ENCODE measurements around the gene IGIP. TPM values are rescaled to one million over a fixed set of nuclear protein-coding genes. Genes with fewer than 3 reads are reported as not detected.

Gene IGIP
- total RNA-seq, 1 donor from 2014 or later: 1.1 TPM

DNA sequence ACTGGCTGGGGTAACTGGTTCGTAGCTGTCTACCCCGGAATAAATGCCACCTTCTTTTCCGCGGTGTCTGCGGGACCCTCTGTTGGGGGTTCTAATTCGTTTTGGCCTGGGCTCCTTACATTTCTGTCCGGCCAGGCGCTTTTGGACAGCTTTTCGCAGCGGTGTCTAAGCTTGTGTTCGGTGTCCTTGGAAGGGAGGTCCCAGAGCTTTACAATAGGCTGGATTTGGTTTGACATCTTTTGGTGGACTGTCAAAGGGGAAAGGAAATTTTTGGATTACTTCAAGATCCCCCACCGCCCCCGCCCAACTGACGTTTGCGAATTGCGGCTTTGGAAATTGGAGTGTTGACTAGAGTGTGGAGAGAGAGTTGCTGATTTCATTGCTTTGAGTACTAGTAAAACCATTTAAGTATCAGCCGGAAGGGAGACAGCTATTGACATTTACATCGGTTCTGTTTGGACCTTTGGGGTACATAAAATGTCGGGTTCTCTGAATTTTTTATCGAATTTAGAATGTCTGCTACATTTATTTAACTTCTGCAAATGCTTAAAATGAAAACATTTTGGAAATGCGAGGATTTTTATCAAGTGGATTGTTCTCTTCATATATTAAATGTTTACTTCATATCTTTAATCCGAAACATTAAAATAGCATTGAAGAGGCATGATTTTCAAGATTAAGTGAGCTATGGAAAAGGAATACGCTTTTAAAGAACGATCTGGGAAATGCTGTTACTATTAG is 16.5 kb upstream of the IGIP start:
- no peaks in the 10 kb centered on the region for H3K9me3 Mint-ChIP-seq
- peak overlapping the region; percentile 91 for H3K4me3 Mint-ChIP-seq
- peaks cover 98% of the 10 kb centered on the region for H3K27me3 Mint-ChIP-seq (ENCODE audit: low read depth)
- H3K27ac Mint-ChIP-seq (ENCODE audit: unreplicated experiment): no peak overlapping the region
- DNase-seq (ENCODE audit: low read depth, low spot score): peak; percentile 18
- H3K4me1 Mint-ChIP-seq: peaks cover 30% of the 10 kb centered on the region
- no peaks in the 10 kb centered on the region for H3K36me3 Mint-ChIP-seq (ENCODE audit: low read depth)
- TF ChIP-seq, protein P1, sequence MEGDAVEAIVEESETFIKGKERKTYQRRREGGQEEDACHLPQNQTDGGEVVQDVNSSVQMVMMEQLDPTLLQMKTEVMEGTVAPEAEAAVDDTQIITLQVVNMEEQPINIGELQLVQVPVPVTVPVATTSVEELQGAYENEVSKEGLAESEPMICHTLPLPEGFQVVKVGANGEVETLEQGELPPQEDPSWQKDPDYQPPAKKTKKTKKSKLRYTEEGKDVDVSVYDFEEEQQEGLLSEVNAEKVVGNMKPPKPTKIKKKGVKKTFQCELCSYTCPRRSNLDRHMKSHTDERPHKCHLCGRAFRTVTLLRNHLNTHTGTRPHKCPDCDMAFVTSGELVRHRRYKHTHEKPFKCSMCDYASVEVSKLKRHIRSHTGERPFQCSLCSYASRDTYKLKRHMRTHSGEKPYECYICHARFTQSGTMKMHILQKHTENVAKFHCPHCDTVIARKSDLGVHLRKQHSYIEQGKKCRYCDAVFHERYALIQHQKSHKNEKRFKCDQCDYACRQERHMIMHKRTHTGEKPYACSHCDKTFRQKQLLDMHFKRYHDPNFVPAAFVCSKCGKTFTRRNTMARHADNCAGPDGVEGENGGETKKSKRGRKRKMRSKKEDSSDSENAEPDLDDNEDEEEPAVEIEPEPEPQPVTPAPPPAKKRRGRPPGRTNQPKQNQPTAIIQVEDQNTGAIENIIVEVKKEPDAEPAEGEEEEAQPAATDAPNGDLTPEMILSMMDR (conservative IDR thresholded peaks at IDR 0.05): no peak

DNA sequence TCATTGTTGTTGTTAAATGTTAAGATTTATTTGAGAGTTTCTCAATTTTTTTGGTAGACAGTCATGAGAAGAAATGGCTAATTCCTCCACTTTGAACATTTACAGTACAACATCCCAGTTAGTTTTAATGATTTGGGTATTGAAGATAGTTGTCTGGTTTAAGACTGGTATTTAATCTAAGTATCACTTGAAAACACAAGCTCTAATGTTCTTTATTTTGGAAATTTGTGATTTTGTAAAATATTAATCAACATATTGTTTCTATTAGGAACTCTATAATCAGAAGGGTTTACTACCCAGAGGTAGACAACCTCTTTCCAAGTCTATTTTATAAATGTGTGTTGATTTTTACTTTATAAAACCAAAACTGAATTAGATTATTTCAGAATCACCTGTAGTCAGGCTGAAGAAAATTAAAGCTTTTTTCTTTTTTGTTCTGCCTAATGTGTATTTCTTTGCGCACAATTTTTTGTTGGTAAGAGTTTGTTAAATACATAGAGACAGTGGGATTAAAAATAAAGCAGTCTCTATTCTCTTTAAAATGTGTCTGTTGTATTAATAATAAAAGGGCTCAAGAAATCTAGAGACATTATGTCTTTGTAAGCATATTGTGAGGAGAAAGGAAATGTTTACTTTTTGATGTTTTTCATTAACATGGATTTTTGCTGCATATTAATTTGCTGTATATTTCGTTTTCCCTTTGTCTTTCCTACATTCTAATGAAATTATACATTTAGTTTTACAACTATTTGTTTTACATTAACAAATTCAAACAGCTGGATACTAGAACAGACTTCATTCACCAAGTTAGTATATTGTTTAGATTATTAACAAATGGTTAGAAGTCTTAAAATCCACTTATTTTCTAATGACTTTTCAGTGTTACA is 15.7 kb upstream of the IGIP start:
- H3K27ac Mint-ChIP-seq (ENCODE audit: unreplicated experiment): no peak overlapping the region
- peaks cover 95% of the 10 kb centered on the region for H3K27me3 Mint-ChIP-seq (ENCODE audit: low read depth)
- TF ChIP-seq, protein P1 (conservative IDR thresholded peaks at IDR 0.05): no peak
- peaks cover 35% of the 10 kb centered on the region for H3K4me1 Mint-ChIP-seq
- peaks cover 4% of the 10 kb centered on the region for H3K36me3 Mint-ChIP-seq (ENCODE audit: low read depth)
- H3K4me3 Mint-ChIP-seq: peak overlapping the region; percentile 91
- no peaks in the 10 kb centered on the region for H3K9me3 Mint-ChIP-seq
- no peak for DNase-seq (ENCODE audit: low read depth, low spot score)

DNA sequence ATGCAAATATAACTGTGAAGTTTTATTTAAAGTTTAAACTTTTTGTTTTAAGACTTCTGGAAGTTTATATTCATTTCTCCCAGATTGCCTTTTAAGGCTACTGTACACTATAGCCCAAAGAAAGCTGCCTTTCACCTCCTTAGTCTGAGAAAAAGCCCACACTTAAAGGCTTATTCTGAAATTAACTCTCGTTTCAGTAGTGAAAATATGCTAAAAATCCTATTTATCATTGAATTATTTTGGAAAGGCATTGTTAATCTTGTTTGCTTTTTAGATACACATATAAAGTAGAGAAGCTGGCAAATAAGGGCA is 15.1 kb upstream of the IGIP start:
- peaks cover 92% of the 10 kb centered on the region for H3K27me3 Mint-ChIP-seq (ENCODE audit: low read depth)
- peaks cover 4% of the 10 kb centered on the region for H3K36me3 Mint-ChIP-seq (ENCODE audit: low read depth)
- H3K9me3 Mint-ChIP-seq: no peaks in the 10 kb centered on the region
- peaks cover 39% of the 10 kb centered on the region for H3K4me1 Mint-ChIP-seq
- peak overlapping the region; percentile 75 for H3K4me3 Mint-ChIP-seq
- TF ChIP-seq, protein P1 (conservative IDR thresholded peaks at IDR 0.05): no peak
- no peak overlapping the region for H3K27ac Mint-ChIP-seq (ENCODE audit: unreplicated experiment)
- no peak for DNase-seq (ENCODE audit: low read depth, low spot score)

DNA sequence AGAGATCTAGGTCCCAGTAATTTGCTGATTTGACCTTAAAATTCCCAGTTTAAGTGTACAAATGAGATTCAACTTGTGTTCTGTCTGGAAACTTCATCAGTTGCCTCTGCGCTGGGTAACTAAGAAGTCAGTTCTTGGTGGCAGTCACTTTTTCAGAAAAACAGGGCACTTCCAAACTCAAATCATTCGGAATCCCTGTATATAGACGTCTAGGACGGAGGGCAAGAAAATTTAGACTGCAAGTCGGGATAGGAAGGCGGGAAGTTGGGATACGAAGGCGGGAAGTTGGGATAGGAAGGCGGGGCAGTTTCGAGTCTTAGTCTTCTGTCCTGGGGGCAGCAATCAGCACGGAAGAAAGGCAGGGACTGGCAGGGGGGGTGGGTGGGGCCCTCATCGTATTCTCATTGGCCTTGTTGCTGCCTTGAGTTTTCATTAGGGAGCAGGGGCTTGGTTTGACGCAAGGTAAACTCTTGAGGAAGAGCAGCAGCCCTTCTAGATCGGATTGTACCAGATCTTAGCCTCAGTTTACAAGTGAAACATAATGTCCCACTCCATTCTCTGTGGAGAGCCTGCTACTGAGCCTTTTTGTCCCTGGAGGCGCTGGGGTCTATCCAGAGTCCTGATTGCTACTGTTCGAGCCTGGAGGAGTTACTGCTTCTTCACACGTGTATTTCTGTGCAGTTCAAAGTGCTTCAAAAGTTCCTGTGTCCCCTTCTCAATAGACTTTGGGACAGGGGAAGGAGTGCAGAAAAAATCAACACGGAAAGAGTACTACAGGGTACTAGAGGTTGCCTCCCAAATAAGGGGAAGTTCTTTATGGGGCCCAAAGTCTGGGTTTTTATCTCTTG is 14.5 kb upstream of the IGIP start:
- DNase-seq (ENCODE audit: low read depth, low spot score): peak; percentile 6
- no peak overlapping the region for H3K27ac Mint-ChIP-seq (ENCODE audit: unreplicated experiment)
- peaks cover 4% of the 10 kb centered on the region for H3K36me3 Mint-ChIP-seq (ENCODE audit: low read depth)
- TF ChIP-seq, protein P1 (conservative IDR thresholded peaks at IDR 0.05): no peak
- H3K27me3 Mint-ChIP-seq (ENCODE audit: low read depth): peaks cover 90% of the 10 kb centered on the region
- H3K4me1 Mint-ChIP-seq: peaks cover 42% of the 10 kb centered on the region
- no peaks in the 10 kb centered on the region for H3K9me3 Mint-ChIP-seq
- peak overlapping the region; percentile 81 for H3K4me3 Mint-ChIP-seq

DNA sequence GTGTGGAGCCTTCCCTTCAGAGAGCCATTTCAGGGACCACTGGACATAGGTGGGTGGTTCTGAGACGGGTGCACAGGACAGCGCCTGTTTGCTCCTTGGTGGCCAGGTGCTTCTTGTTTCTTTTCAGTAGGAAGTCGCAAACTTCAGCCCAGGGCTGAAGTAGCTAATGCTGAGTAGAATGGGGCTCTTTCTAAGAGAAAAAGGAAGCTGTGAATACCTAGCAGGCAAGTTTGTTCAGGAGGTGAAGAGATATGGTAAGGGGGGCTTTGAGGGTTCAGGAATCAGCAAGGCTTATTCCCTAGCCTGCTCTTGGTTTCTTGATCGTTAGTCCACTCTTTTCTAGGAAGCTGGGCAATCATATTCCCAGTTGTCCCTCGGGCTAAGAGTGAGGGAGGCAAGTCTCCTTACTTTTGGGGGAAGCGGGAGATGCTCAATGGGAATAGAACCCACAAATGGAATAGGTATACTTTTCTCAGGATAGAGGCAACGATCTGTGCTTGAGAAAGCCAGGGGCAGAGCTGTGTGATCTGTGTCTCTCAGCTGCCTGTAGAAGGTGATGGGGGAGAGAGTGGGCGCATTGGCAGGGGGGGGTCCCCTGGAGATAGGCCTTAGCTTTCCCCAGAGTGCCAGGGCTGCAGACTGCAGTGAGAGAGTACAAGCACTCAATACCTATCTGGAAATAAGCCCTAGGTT is 13.7 kb upstream of the IGIP start:
- TF ChIP-seq, protein P1 (conservative IDR thresholded peaks at IDR 0.05): no peak
- peaks cover 86% of the 10 kb centered on the region for H3K27me3 Mint-ChIP-seq (ENCODE audit: low read depth)
- H3K27ac Mint-ChIP-seq (ENCODE audit: unreplicated experiment): no peak overlapping the region
- H3K4me3 Mint-ChIP-seq: peak overlapping the region; percentile 81
- peaks cover 4% of the 10 kb centered on the region for H3K36me3 Mint-ChIP-seq (ENCODE audit: low read depth)
- no peaks in the 10 kb centered on the region for H3K9me3 Mint-ChIP-seq
- no peak for DNase-seq (ENCODE audit: low read depth, low spot score)
- H3K4me1 Mint-ChIP-seq: peaks cover 40% of the 10 kb centered on the region
